Measurements from ENCODE around the gene FRYL.
"Not testable (repeated sequence)": the region's sequence is repeated elsewhere in the genome, so short reads cannot be mapped to it uniquely, and the experiment has no call there.

FRYL gene

DNA sequence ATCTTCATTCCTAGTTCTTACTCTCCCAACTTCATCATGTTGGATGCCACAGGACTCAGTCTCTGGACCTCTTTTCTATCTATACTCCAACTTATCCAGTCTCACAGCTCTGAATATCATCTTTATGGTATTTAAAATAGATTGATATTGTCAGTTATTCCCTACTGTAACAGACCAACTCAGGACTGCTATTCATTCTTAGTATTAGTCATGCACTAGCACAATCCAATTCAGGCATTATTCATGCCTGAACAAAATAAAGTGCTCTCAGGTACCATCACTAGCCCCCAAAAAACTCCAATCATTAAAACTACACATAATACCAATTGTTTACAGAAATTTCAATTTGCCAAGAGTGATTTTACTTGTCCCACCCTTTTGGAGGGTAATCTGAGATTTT is 37.7 kb downstream of the FRYL start:
- no peak for DNase-seq

DNA sequence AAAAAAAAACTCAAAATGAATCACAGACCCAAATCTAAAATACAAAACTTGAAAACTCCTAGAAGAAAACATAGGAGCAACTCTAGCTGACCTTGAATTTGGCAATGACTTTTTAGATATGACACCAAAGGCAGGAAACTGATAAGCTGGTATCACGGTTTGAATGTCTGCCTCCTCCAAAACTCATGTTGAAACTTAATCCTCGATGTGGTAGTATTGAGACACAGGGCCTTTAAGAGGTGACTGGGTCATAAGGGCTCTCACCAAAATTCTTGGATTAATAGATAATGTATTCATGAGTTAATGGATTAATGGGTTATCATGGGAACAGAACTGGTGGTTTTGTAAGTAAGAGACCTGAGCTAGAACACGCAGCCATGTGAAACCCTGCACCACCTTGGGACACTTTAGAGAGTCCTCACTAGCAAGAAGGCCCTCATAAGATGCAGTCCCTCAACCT is 40.5 kb downstream of the FRYL start:
- DNase-seq = no peak

DNA sequence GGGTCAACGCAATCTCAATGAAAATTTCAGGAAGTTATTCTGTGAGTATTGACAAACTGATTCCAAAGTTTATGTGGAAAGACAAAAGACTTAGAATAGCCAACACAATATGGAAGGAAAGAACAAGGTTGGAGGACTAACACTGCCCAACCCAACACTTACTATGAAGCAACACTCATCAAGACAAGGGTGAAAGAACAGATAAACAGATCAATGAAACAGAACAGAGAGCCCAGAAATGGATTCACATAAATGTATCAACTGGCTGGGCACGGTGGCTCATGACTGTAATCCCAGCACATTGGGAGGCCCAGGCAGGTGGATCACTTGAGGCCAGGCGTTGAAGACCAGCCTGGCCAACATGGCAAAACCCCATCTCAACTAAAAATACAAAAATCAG is 41.2 kb downstream of the FRYL start:
- DNase-seq = no peak

DNA sequence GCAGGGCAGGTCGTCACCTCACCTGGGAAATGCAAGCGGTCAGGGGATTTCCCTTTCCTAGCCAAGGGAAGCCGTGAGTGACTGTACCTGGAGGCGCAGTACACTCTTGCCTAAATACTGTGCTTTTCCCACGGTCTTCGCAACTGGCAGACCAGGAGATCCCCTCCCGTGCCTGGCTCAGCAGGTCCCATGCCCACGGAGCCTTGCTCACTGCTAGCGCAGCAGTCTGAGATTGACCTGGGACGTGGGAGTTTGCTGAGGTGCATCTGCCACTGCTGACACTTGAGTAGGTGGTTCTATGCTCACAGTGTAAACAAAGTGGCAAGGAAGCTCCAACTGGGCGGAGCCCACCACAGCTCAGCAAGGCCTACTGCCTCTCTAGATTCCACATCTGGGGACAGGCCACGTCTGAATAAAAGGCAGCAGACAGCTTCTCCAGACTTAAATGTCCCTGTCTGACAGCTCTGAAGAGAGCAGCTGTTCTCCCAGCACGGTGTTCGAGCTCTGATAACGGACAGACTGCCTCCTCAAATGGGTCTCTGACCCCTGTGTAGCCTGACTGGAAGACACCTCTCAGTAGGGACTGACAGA is 51.1 kb downstream of the FRYL start:
- DNase-seq = not testable (repeated sequence)

DNA sequence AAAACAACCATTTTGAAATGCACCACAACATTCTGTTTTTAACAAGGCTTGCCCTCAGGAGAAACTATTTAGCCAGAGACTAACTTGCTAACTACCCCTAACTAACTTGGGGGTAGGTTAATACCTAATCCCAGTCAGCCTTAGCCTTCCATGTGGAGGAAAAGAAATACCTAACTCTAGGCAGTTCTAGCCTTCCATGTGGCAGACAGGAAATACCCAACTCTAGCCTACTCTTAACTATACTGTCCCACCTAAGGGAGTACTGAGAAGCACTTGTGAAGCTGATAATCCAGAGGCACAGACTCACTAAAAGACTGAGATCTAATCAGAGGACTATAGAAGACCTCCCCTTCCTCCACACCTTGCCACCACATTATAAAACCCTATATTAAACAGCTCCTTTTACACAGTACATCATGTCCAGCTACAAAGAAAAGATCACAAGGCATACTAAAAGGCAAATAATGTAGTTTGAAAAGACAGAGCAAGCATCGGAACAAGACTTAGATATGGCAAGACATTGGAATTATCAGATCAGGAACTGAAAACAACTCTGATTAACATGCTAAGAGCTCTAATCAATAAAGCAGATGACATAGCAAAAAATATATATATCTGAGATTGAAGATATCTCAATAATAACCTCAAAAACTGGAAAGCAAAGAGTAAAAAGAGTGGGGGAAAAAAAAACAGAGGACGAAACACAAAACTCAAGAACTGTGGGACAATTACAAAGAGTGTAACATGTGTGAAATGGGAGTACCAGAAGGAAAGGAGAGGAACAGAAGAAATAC is 52.2 kb downstream of the FRYL start:
- DNase-seq = no peak

DNA sequence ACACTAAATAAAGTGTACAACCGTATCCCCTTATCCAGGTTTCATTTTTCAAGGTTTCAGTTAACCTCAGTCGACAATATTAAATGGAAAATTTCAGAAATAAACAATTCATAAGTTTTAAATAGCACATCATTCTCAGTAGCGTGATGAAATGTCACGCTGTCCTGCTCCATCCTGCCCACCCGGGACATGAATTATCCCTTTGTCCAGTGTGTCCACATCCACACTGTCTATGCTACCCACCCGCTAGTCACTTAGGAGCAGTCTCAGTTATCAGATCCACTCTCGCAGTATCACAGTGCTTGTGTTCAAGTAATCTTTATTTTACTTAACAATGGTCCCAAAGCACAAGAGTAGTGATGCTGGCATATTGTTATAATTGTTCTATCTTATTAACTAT is 54.7 kb downstream of the FRYL start:
- no peak for DNase-seq

DNA sequence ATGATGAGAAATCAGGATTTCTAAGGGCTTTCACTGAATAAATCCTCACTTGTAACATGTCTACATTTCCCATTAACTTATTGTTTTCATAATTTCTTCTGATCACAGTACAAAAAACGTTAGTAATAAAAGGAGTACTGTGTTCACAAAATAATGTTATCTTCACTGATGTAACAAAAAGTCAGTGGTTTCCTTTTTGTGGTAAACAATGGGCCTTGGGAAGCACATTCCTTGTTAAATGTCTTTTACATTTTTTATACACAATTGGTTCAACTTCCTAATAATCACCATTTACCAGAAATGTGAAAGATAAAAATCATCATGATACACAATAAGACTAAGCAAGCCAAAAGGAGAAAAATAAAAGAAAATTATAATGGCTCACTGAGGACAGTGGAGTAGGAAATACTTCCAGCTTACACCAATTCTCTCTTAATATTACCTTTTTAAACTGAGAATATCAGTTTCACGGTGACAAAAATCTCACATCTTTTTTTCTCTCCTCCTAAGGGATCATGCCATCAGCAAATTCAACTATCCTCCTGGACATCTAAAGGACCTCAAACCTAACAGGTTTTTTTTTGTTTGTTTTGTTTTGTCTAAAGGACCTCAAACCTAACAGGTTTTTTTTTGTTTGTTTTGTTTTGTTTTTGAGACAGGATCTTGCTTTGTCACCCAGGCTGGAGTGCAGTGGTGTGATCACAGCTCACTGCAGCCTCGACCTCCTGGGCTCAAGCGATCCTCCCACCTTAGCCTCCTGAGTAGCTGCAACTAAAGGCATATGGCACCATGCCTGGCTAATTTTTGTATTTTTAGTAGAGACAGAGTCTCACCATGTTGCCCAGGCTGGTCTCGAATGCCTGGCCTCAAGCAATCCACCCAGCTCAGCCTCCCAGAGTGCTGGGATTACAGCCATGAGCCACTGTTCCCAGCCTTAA is 57.3 kb downstream of the FRYL start:
- no peak for DNase-seq

DNA sequence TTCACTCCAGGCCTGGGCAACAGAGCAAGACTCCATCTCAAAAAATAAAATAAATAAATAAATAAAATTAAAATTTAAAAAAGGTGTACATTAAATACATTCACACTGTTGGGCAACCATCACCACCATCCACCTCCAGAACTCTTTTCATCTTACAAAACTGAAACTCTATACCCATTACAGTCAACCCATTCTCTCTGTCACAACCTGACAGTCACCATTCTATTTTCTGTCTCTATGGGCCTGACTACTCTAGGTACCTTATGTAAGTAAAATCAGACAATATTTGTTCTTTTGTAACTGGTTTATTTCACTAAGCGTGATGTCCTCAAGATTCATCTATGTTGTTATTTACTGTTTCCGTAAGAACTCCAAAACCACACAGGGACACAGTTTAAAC is 59.6 kb downstream of the FRYL start:
- DNase-seq = no peak

DNA sequence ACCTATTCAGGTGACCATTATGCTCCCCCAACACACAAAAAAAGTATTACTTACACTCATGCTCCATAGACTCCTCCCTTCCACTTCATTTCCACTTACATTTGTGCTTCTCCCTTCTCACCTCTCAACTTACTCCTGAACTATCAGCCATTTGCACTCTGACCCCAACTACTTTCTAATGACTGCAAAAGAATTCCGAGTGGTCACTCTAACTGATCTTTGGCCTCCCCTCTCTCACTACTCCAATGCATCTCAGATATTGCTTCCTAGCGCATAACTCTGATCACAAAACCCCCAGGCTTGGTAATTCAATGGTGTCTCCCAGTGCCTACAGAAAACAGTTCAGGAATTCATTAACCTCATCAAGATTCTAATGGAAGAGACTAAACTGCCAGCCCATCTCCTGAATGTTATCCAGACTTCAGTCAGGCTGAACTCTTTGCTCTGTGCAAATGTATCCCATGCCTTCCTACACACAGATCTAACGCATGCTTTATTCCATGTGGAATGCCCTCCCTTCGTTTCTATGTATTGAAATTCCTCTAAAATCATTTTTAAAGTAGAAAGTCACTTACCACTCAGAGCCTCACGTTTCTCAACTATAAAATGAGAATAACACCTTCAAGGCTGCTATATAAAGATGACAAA is 61.1 kb downstream of the FRYL start:
- no peak for DNase-seq

DNA sequence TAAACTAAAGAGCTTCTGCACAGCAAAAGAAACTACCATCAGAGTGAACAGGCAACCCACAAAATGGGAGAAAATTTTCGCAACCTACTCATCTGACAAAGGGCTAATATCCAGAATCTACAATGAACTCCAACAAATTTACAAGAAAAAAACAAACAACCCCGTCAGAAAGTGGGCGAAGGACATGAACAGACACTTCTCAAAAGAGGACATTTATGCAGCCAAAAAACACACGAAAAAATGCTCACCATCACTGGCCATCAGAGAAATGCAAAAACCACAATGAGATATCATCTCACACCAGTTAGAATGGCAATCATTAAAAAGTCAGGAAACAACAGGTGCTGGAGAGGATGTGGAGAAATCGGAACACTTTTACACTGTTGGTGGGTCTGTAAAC is 63.8 kb downstream of the FRYL start:
- not testable (repeated sequence) for DNase-seq

DNA sequence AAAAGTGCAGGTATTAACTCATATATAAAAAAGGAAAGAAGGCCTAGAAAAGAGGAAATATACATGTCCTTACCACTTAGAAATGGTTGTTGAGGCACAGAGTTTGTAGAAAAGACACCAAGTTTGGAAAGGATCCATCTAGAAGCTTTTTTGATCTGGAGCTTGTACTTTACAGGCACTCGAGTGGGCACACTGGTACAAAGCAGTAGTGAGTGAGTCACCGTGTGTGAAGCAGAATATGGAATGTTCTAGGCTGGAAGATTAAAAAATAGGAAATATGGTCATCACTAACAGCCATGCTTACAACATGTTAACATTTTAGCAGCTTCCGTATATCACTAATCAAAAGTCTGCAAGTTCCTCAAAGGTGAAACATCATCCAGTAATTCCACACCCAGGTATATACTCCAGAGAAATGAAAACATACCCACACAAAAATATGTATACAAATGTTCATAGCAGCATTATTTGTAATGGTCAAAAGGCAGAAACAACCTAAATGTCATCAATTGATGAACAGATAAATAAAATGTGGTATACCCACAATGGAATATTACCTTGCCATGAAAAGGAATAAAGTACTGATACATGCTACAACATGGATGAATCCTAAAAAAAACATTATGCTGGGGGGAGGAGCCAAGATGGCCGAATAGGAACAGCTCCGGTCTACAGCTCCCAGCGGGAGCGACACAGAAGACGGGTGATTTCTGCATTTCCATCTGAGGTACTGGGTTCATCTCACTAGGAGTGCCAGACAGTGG is 69.5 kb downstream of the FRYL start:
- DNase-seq = no peak

DNA sequence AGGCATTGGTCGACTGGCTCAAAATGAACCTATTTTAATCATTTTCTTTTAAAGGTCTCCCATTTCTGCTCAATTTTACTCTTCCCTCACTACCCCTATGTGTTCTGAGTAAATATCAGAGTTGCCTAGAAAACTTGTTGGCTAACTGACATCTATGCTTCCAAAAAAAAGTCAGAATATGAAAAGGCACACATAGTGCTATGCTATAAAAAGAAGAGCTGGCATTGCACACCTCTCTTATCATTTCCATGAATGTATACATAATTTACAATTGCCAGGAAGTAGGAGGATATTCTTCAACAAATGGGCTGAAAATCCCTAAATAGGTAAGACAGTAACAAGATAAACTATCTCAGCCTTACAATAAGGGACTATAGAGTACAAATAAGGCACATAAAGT is 70.2 kb downstream of the FRYL start:
- no peak for DNase-seq

DNA sequence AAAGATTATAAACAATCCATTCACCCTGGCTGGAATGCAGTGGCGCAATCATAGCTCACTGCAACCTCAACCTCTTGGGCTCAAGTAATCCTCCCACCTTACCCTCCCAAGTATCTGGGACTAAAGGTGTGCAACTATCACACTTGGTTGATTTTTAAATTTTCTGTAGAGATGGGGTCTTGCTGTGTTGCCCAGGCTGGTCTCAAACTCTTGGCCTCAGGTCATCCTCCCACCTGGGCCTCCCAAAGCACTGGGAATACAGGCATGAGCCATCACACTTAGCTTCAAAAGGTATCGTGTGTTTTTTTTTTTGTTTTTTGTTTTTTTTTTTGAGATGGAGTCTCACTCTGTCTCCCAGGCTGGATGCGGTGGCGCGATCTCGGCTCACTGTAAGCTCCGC is 71.5 kb downstream of the FRYL start:
- no peak for DNase-seq

DNA sequence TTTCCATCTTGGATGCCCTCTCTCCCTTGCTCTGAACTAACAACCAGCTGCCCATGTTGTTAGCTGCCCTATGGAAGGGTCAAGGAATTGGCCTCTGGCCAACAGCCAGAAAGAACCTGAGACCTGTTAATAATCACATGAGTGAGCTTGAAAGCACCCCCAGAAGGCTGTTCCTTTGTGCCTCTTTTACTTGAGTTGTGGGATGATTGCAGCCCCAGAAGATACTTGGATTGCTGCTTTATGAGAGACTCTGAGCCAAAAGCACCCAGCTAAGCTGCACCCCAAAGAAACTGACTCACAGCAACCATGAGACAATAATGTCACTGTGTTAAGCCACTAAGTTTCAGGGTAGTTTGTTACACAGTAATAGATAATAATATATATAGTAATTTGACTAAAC is 73.3 kb downstream of the FRYL start:
- no peak for DNase-seq

DNA sequence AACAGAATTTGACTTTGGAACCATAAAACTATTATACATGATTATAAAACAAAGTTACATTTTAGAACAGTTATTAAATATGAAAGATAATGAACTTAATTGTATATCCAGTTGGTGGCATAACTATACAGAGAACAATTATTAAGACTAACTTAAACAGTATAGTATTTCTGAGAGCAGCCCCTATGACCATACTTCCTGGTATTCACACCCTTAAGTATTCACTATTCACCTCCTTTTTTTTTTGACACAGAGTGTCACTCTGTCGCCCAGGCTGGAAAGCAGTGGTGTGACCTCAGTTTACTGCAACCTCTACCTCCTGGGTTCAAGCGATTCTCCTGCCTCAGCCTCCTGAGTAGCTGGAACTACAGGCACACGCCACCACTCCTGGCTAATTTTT is 74.5 kb downstream of the FRYL start:
- DNase-seq = no peak

DNA sequence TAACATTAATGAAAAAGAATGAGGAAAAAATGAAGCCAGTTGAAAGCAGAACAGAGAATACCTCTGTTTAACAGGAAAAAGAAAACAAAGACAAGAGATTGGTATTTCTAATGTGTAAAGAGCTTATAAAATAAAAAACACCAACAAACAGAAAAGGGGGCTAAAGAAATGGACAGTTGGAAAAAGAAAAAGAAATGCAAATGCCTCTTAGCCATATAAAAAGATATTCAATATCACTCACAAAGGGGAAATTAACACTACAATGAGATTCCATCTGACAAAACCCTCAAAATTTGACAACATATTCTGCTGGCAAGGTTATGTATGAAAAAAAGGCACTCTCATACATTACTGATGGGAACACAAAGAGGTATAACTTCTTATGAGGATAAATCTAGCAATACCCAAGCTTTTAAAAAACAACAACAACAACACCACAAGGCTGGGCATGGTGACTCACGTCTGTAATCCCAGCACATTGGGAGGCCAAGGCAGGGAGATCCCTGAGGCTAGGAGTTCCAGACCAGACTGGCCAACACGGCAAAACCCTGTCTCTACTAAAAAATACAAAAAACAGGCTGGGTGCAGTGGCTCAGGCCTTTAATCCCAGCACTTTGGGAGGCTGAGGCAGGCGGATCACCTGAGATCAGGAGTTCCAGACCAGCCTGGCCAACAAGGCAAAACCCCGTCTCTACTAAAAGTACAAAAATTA is 75.8 kb downstream of the FRYL start:
- DNase-seq = no peak

DNA sequence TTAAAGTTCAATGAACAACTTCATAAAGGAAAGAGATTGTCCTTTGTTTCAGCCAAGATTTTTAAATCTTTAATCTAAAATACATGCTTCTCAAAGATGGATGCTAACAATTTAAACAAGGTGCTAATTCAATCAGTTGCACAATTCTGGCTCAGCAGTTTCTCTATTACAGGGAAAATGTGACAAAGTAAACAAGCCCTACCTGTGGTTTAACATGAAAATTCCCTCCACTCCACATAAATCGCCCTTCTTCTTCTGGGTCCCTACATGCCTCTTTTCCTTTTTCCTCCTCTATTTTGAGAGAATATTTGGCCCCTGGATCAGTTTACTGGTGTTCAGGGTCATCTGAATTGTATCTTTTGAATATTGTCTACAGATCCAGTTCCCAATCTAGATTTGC is 80.6 kb downstream of the FRYL start:
- DNase-seq = no peak

DNA sequence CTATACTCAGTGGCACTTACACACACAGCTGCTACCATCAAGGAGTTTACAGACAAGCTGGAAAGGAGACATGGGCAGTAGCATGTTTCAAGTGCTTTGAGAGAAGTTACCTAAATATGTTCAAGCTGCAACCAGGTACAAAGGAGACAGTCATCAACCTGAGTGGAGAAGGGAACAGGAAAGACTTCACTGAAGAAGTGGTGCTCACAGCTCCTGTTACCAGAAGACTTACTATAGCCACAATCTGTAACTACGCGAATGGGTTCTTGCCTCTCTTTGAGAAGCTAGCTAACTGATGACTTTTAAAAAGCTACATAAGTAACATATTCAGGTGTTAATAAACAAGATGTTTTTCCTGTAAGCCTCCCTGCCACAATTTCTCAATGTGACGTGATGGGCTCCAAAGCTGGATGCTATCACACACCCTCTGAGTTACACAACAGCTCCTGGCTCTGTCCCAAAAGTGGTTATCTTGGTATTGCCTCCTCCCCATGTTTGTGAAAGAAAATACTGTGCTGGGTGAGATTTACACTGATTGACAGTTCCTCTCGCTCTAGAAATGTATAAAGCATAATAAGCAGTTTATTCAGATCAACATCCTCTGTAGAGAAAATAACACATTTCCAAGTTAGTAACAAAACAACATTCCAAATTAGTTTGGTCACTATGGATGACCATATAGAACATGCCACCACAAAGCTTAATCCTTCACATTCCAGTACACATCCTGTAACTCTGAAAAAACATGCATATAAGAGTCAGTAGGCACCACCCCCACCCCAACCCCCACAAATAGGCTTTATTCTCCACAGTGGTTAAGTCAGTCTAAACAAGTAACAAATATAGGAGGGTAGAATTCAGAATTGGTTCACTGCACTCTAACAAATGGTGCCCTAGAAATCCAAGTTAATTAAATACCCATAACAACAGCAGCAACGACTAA is 81.8 kb downstream of the FRYL start:
- no peak for DNase-seq

DNA sequence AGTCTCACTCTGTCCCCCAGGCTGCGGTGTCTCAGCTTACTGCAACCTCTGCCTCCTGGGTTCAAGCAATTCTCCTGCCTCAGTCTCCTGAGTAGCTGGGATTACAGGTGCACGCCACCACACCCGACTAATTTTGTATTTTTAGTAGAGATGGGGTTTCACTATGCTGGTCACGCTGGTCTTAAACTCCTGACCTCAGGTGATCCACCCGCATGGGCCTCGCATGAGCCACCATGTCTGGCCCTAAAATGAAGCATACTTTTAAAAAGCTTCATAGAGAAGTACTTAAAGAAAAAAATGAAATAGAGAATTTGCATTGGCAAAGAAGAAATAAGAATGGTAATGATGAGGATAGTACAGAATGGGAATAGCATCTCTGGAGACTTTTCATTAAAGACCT is 82.6 kb downstream of the FRYL start:
- not testable (repeated sequence) for DNase-seq

DNA sequence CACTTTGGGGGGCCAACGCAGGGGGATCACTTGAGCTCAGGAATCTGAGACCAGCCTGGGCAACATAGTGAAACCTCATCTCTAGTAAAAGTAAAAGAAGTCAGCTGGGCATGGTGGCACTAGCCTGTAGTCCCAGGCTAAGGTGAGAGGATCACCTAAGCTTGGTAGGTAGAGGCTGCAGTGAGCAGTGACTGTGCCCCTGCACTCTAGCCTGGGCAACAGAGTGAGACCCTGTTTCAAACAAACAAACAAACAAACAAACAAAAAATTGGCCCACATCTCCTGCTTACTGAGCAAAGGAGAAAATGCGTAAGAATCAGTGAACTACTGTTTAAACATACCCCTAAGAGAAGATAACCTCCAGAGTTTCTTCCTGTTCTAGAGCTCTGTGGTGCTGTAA is 85.3 kb downstream of the FRYL start:
- no peak for DNase-seq

Measured in NCI-H748 treated with DMSO at 0.1 percent for 48 hours (cell line).